ENCODE data around the gene SRL.

DNA sequence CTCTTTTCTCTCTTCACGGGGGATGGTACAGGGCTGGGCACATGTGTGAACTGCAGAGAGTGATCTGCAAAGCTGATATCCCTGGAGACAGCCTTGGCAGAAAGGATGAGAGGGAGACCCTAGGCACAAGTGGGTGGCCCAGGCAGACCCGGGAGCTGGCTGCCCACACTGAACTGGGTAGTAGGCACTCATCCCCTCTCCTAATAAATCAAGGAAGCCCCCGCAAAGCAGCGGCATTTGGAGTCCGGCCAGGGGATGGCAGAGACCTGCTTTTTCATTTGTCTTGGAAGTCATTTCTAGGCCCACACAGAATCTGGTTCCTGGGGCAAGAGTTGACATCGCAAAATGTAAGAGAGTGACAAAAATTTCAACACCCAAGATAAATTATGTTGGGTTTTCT, 34.0 kb upstream of the SRL start:
- TF ChIP-seq, protein P1, sequence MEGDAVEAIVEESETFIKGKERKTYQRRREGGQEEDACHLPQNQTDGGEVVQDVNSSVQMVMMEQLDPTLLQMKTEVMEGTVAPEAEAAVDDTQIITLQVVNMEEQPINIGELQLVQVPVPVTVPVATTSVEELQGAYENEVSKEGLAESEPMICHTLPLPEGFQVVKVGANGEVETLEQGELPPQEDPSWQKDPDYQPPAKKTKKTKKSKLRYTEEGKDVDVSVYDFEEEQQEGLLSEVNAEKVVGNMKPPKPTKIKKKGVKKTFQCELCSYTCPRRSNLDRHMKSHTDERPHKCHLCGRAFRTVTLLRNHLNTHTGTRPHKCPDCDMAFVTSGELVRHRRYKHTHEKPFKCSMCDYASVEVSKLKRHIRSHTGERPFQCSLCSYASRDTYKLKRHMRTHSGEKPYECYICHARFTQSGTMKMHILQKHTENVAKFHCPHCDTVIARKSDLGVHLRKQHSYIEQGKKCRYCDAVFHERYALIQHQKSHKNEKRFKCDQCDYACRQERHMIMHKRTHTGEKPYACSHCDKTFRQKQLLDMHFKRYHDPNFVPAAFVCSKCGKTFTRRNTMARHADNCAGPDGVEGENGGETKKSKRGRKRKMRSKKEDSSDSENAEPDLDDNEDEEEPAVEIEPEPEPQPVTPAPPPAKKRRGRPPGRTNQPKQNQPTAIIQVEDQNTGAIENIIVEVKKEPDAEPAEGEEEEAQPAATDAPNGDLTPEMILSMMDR (conservative IDR thresholded peaks at IDR 0.05; ENCODE audit: low read depth, low read length) = no peak
- TF ChIP-seq POLR2A (IDR thresholded peaks at IDR 0.05; ENCODE audit: low read depth, low read length) (no peak), FOS (IDR thresholded peaks at IDR 0.05; ENCODE audit: low read depth, low read length) (no peak), CEBPB (IDR thresholded peaks at IDR 0.05; ENCODE audit: low read depth, low read length) (no peak), BHLHE40 (IDR thresholded peaks at IDR 0.05; ENCODE audit: low read depth, low read length) (no peak), RFX5 (IDR thresholded peaks at IDR 0.05; ENCODE audit: low read depth, low read length) (no peak), MAFK (IDR thresholded peaks at IDR 0.05; ENCODE audit: low read depth, low read length) (no peak), RAD21 (IDR thresholded peaks at IDR 0.05; ENCODE audit: low read length) (no peak), MXI1 (IDR thresholded peaks at IDR 0.05; ENCODE audit: borderline replicate concordance, low read depth, low read length) (no peak)
- TF ChIP-seq, protein P2, sequence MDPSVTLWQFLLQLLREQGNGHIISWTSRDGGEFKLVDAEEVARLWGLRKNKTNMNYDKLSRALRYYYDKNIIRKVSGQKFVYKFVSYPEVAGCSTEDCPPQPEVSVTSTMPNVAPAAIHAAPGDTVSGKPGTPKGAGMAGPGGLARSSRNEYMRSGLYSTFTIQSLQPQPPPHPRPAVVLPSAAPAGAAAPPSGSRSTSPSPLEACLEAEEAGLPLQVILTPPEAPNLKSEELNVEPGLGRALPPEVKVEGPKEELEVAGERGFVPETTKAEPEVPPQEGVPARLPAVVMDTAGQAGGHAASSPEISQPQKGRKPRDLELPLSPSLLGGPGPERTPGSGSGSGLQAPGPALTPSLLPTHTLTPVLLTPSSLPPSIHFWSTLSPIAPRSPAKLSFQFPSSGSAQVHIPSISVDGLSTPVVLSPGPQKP (IDR thresholded peaks at IDR 0.05; ENCODE audit: borderline replicate concordance, low read depth, low read length) = no peak
- TF ChIP-seq, protein P3, sequence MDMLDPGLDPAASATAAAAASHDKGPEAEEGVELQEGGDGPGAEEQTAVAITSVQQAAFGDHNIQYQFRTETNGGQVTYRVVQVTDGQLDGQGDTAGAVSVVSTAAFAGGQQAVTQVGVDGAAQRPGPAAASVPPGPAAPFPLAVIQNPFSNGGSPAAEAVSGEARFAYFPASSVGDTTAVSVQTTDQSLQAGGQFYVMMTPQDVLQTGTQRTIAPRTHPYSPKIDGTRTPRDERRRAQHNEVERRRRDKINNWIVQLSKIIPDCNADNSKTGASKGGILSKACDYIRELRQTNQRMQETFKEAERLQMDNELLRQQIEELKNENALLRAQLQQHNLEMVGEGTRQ (IDR thresholded peaks at IDR 0.05; ENCODE audit: low read depth, low read length) = no peak
